ENCODE results near the gene KIAA0232. TPM values are rescaled to one million over a fixed set of nuclear protein-coding genes. Genes with fewer than 3 reads are reported as not detected.

The KIAA0232 gene
- total and polyA plus RNA-seq, 2 of the 8 experiments (the other 6 are each of a cell fraction or from before 2014, with no cell fraction given) = 5.6 to 23.3 TPM

GRCh38 chr4:6803246-6803645 lies 20.7 kb downstream of the KIAA0232 start (continued):
- TF ChIP-seq CHD7 (IDR thresholded peaks at IDR 0.05; ENCODE audit: insufficient replicate concordance, low read length) = no peak
- no peak for TF ChIP-seq CBX5 (IDR thresholded peaks at IDR 0.05; ENCODE audit: low read depth, low read length)
- no peak for TF ChIP-seq SP1 (IDR thresholded peaks at IDR 0.05; ENCODE audit: low read depth, low read length)
- TF ChIP-seq EZH2 (IDR thresholded peaks at IDR 0.05; ENCODE audit: low read depth, low read length, severe bottlenecking) = no peak
- no peak for TF ChIP-seq TEAD4 (IDR thresholded peaks at IDR 0.05; ENCODE audit: low read depth, low read length)
- no peak for TF ChIP-seq HDAC6 (IDR thresholded peaks at IDR 0.05; ENCODE audit: low read depth, low read length)

Measured in H1 (cell line).